ENCODE results near the gene CEBPE. TPM values are rescaled to one million over a fixed set of nuclear protein-coding genes. Genes with fewer than 3 reads are reported as not detected.
A peak's percentile ranks its signal among the peaks of the same experiment; 100 is the strongest.
"Not testable (repeated sequence)": the region's sequence is repeated elsewhere in the genome, so short reads cannot be mapped to it uniquely, and the experiment has no call there.

Gene CEBPE
- total and polyA plus RNA-seq, 2 experiments from 2014 or later: not detected

DNA sequence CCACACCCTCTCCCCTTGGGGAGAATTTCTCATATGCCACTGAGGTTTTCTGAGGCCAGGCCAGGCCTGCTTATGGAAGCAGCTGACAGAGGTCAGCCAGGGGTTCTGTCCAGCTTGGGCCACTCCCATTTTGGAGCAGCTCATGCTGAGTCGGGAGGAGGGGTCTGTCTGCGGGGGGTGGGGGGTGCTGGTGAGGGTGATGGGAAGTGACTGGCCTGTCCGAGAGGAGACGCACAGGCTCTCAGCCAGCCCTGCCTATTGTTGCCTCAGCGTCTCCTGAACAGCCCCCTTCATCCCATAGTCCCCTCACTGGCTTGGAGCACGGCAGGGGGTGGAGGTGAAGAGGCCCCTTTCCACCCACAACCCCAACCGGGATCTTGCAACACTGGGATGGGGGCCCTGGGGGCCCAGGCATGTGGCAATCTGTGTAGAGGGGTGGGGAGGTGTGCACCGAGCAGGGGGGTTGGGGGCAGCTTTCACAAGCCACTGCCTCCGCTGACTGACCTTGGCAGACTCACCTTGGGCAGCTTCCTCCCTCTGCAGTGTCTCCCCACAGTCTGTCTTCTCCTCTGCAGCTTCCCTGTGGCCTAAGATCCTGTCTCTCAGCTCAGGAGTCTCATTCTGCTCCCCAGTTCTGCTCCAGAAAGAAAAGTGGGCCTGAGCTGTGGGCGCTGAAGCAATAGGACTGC, 5.5 kb downstream of the CEBPE start:
- peaks cover 9% of the 10 kb centered on the region for H3F3A ChIP-seq (ENCODE audit: insufficient read depth)
- WGBS, 2 experiments (ENCODE audit: low coverage in 1 of 2, low lambda C conversion rate in 2 of 2, missing lambda C conversion rate in 2 of 2): 62 to 67% methylated on average over 10 of the region's 10 CpGs
- no peaks in the 10 kb centered on the region for H3K9me2 ChIP-seq (ENCODE audit: insufficient read depth)
- H4K20me1 ChIP-seq (ENCODE audit: insufficient read depth): no peaks in the 10 kb centered on the region
- H3K4me1 ChIP-seq (ENCODE audit: insufficient read depth): peaks cover 33% of the 10 kb centered on the region
- H3K9ac ChIP-seq: no peak overlapping the region; the same call in 1 of the 2 replicates
- H3K27ac ChIP-seq: peak overlapping the region; percentile 83; the same call in 1 of the 2 replicates
- no peaks in the 10 kb centered on the region for H3K9me3 ChIP-seq (ENCODE audit: low read depth)
- H3K36me3 ChIP-seq (ENCODE audit: low read depth): no peaks in the 10 kb centered on the region
- H2AFZ ChIP-seq: 0 out of 2 replicates have a peak overlapping the region, but pooled peaks have one; percentile 15
- H3K4me3 ChIP-seq: no peak overlapping the region
- H3K79me2 ChIP-seq (ENCODE audit: insufficient read depth): no peaks in the 10 kb centered on the region
- no peaks in the 10 kb centered on the region for H3K27me3 ChIP-seq (replicated peaks; ENCODE audit: insufficient read depth)
- in situ Hi-C loops (cut with MboI): no loop called here
- peak overlapping the region; percentile 60 for H3K4me2 ChIP-seq (ENCODE audit: unreplicated experiment)
- DNase-seq: peak; percentile 42
- no peak for TF ChIP-seq EZH2 (IDR thresholded peaks at IDR 0.05; ENCODE audit: insufficient read depth, poor library complexity, severe bottlenecking)
- TF ChIP-seq EZH2phosphoT487 (IDR thresholded peaks at IDR 0.05; ENCODE audit: insufficient read depth, low read depth): no peak

DNA sequence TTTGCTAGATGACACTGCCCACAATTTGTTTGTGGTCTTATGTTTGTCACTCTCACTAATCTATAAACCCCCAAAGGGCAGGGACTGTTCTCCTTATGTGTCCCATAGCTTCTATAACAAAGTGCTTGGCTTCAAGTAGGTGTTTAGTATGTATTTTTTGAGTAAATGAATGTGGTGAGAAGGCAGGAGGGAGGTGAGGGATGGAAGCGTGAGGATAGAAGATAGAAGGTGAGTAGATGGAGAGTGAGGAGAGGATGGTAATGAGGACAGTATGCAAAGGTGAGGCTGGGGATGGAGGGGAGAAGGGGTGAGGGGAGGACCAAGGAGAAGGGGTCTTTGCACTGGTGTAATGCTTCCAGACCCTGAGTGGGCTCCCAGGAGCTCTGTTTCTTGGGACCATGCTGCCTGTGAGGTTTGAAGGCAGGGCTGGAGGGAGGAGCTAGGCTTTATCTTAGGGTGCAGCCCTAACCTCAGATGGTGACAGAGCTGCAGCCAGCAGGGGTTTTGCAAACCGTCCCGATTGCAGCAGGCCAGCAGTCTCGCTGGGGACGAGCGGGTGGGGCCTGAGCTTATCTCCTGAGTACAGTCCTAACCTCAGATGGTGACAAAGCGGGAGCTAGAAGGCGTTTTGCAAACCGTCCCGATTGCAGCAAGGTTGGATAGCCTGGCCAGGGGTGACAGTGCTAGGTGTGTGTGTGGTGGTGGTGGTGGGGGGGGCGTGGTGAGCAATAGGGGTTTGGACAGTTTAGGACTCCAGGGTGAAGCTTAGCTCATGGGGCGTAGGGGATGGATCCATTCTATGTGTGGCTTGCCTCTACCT, 6.5 kb downstream of the CEBPE start:
- Histone ChIP-seq H3K4me3 (no peak overlapping the region), H4K20me1 (ENCODE audit: insufficient read depth) (no peaks in the 10 kb centered on the region), H3K9ac (no peak overlapping the region), H3K79me2 (ENCODE audit: insufficient read depth) (no peaks in the 10 kb centered on the region), H3K36me3 (ENCODE audit: low read depth) (no peaks in the 10 kb centered on the region), H3F3A (ENCODE audit: insufficient read depth) (peaks cover 9% of the 10 kb centered on the region), H3K9me2 (ENCODE audit: insufficient read depth) (no peaks in the 10 kb centered on the region), H2AFZ (no peak overlapping the region), H3K27ac (no peak overlapping the region), H3K27me3 (replicated peaks; ENCODE audit: insufficient read depth) (no peaks in the 10 kb centered on the region), H3K4me2 (ENCODE audit: unreplicated experiment) (no peak overlapping the region), H3K4me1 (ENCODE audit: insufficient read depth) (peaks cover 33% of the 10 kb centered on the region), H3K9me3 (ENCODE audit: low read depth) (no peaks in the 10 kb centered on the region)
- in situ Hi-C loops (cut with MboI): no loop called here
- whole genome bisulfite sequencing, 2 experiments (ENCODE audit: low coverage in 1 of 2, low lambda C conversion rate in 2 of 2, missing lambda C conversion rate in 2 of 2): 55 to 61% methylated on average over 12 of the region's 12 CpGs
- peak; percentile 16 for DNase-seq
- TF ChIP-seq EZH2 (IDR thresholded peaks at IDR 0.05; ENCODE audit: insufficient read depth, poor library complexity, severe bottlenecking) (no peak), EZH2phosphoT487 (IDR thresholded peaks at IDR 0.05; ENCODE audit: insufficient read depth, low read depth) (no peak)

DNA sequence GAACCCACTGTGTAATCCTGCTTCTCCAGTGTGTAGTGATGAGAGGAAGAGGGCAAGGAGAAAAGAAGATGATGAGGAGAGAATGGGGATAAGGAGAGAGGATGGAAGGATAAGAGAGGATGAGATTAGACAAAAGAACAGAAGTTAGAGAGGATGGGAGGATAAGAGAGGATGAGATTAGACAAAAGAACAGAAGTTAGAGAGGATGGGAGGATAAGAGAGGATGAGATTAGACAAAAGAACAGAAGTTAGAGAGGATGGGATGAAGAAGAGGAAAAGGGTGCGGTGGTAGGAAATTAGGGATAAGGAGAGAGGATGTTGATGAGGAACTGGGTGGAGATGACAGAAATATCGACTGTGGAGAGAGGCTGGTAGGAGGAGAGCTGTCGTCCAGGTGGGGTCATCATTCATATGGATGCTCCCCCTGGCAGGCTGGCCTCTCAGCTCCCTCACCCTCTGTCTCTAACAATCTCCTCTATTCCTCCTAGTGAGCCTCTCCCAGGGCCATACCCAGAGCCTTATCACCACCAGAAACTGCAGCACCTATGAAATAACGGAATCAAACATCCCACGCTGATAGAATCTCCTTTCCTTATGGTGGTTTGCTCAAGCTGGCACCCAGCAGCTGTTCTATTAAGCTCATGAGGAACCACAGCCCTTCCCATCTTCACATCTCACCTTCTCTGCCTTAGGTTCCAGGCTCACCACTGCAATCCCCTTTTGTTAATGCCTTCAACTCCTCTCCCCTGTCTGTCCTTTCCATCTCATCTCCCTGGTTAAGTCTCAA, 8.3 kb downstream of the CEBPE start:
- H2AFZ ChIP-seq: no peak overlapping the region
- 60 to 70% methylated on average over 5 of the region's 5 CpGs for WGBS, 2 experiments (ENCODE audit: low coverage in 1 of 2, low lambda C conversion rate in 2 of 2, missing lambda C conversion rate in 2 of 2)
- H4K20me1 ChIP-seq (ENCODE audit: insufficient read depth): no peaks in the 10 kb centered on the region
- no peaks in the 10 kb centered on the region for H3K36me3 ChIP-seq (ENCODE audit: low read depth)
- no peak for DNase-seq
- H3K27ac ChIP-seq: no peak overlapping the region
- no peak overlapping the region for H3K4me2 ChIP-seq (ENCODE audit: unreplicated experiment)
- H3K9me2 ChIP-seq (ENCODE audit: insufficient read depth): no peaks in the 10 kb centered on the region
- no peaks in the 10 kb centered on the region for H3K27me3 ChIP-seq (replicated peaks; ENCODE audit: insufficient read depth)
- no peaks in the 10 kb centered on the region for H3K79me2 ChIP-seq (ENCODE audit: insufficient read depth)
- H3K4me1 ChIP-seq (ENCODE audit: insufficient read depth): peaks cover 30% of the 10 kb centered on the region
- no peaks in the 10 kb centered on the region for H3K9me3 ChIP-seq (ENCODE audit: low read depth)
- TF ChIP-seq EZH2phosphoT487 (IDR thresholded peaks at IDR 0.05; ENCODE audit: insufficient read depth, low read depth): no peak
- no peak for TF ChIP-seq EZH2 (IDR thresholded peaks at IDR 0.05; ENCODE audit: insufficient read depth, poor library complexity, severe bottlenecking)
- no peak overlapping the region for H3K4me3 ChIP-seq
- no peak overlapping the region for H3K9ac ChIP-seq
- in situ Hi-C loops (cut with MboI): no loop called here
- H3F3A ChIP-seq (ENCODE audit: insufficient read depth): peaks cover 9% of the 10 kb centered on the region

DNA sequence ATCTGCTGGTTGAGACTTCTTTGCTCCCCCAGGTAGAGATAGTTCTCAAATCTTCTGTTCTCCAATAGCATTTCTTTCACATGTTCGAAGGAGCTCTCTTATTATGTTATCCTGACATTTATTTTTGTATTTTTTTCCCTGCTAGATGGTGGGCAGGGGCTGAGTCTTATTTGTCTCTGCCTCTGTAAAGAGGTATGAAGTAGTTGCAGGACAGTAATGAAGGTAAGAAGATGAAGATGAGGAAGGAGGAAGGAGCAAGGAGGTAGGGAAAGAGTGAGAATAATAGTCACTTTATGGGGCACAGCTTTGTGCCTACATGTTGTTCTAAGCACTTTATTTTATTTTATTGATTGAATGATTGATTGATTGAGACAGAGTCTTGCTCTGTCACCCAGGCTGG, 9.3 kb downstream of the CEBPE start:
- no peak for DNase-seq
- in situ Hi-C loops (cut with MboI): no loop called here
- Histone ChIP-seq H3F3A (ENCODE audit: insufficient read depth) (peaks cover 9% of the 10 kb centered on the region), H3K9me2 (ENCODE audit: insufficient read depth) (no peaks in the 10 kb centered on the region), H4K20me1 (ENCODE audit: insufficient read depth) (no peaks in the 10 kb centered on the region), H3K9me3 (ENCODE audit: low read depth) (no peaks in the 10 kb centered on the region), H3K4me1 (ENCODE audit: insufficient read depth) (peaks cover 24% of the 10 kb centered on the region), H3K79me2 (ENCODE audit: insufficient read depth) (no peaks in the 10 kb centered on the region), H3K36me3 (ENCODE audit: low read depth) (no peaks in the 10 kb centered on the region), H2AFZ (no peak overlapping the region), H3K4me2 (ENCODE audit: unreplicated experiment) (no peak overlapping the region), H3K27me3 (replicated peaks; ENCODE audit: insufficient read depth) (no peaks in the 10 kb centered on the region), H3K27ac (no peak overlapping the region), H3K9ac (no peak overlapping the region), H3K4me3 (no peak overlapping the region)
- WGBS, 2 experiments (ENCODE audit: low coverage in 1 of 2, low lambda C conversion rate in 2 of 2, missing lambda C conversion rate in 2 of 2): 97 to 100% methylated on average over 1 of the region's 1 CpG
- TF ChIP-seq EZH2phosphoT487 (IDR thresholded peaks at IDR 0.05; ENCODE audit: insufficient read depth, low read depth) (no peak), EZH2 (IDR thresholded peaks at IDR 0.05; ENCODE audit: insufficient read depth, poor library complexity, severe bottlenecking) (no peak)

DNA sequence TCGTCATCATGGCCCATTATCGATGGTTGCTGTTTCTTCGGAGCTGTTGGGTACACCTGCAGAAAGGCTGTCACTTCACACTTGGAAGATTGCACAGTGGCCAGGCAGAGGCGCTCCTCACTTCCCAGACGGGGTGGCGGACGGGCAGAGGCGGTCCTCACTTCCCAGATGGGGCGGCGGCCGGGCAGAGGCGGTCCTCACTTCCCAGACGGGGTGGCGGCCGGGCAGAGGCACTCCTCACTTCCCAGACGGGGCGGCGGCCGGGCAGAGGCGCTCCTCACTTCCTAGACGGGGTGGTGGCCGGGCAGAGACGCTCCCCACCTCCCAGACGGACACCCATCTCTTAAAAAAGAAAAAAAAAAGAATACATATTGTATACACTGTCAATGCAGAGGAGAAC, 10.9 kb downstream of the CEBPE start:
- in situ Hi-C loops (cut with MboI); H3K9me2 ChIP-seq (ENCODE audit: insufficient read depth); H3K4me2 ChIP-seq (ENCODE audit: unreplicated experiment); H3F3A ChIP-seq (ENCODE audit: insufficient read depth); H3K27ac ChIP-seq; H2AFZ ChIP-seq; H3K4me3 ChIP-seq; H4K20me1 ChIP-seq (ENCODE audit: insufficient read depth); H3K79me2 ChIP-seq (ENCODE audit: insufficient read depth); H3K9ac ChIP-seq; H3K36me3 ChIP-seq (ENCODE audit: low read depth); DNase-seq; H3K27me3 ChIP-seq (replicated peaks; ENCODE audit: insufficient read depth); H3K9me3 ChIP-seq (ENCODE audit: low read depth): not testable (repeated sequence)
- peaks cover 10% of the 10 kb centered on the region for H3K4me1 ChIP-seq (ENCODE audit: insufficient read depth)
- WGBS, 2 experiments (ENCODE audit: low coverage in 1 of 2, low lambda C conversion rate in 2 of 2, missing lambda C conversion rate in 2 of 2): 88 to 95% methylated on average over 12 to 24 of the region's 24 CpGs

DNA sequence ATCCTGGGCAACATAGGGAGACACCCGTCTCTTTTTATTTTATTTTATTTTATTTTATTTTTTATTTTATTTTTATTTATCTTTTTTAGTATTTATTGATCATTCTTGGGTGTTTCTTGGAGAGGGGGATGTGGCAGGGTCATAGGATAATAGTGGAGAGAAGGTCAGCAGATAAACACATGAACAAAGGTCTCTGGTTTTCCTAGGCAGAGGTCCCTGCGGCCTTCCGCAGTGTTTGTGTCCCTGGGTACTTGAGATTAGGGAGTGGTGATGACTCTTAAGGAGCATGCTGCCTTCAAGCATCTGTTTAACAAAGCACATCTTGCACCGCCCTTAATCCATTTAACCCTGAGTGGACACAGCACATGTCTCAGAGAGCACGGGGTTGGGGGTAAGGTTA, 11.4 kb downstream of the CEBPE start:
- H3K9me3 ChIP-seq (ENCODE audit: low read depth); H3K4me1 ChIP-seq (ENCODE audit: insufficient read depth); H3K9me2 ChIP-seq (ENCODE audit: insufficient read depth); H3K36me3 ChIP-seq (ENCODE audit: low read depth); H3K4me2 ChIP-seq (ENCODE audit: unreplicated experiment); H3K4me3 ChIP-seq; H3K27me3 ChIP-seq (replicated peaks; ENCODE audit: insufficient read depth); H2AFZ ChIP-seq; H3K9ac ChIP-seq; H3K79me2 ChIP-seq (ENCODE audit: insufficient read depth); H4K20me1 ChIP-seq (ENCODE audit: insufficient read depth); H3K27ac ChIP-seq; in situ Hi-C loops (cut with MboI); H3F3A ChIP-seq (ENCODE audit: insufficient read depth); DNase-seq: not testable (repeated sequence)
- 65 to 87% methylated on average over 3 to 4 of the region's 5 CpGs for WGBS, 2 experiments (ENCODE audit: low coverage in 1 of 2, low lambda C conversion rate in 2 of 2, missing lambda C conversion rate in 2 of 2)

Measured in GM23248 (cell line).